Measurements from ENCODE around the gene SRSF5.

Gene SRSF5

DNA sequence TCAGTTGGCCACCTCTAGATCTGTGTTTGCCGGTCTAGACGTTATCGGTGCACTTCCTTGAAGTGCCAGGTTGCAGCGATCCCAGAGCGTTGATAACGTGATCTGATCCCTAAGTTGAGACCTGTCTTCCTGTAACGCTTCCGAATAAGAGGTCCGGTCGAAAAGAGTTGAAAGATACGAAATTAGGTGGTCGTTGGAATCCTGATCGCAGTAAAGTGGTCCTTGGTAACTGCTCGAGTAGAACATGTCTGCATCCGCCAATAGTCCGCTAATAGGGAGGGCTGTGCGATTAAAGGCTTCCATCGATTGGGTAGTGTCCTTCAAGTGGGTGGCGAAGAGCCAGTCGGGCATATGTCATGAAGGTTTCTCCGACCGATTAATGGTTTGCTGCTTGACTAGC, 2.7 kb downstream of the SRSF5 start:
- H3K4me3 ChIP-seq (replicated peaks; ENCODE audit: low read depth, low read length), result peak overlapping the region; percentile 75; the same call in 1 of the 2 replicates
- TF ChIP-seq, protein P1, sequence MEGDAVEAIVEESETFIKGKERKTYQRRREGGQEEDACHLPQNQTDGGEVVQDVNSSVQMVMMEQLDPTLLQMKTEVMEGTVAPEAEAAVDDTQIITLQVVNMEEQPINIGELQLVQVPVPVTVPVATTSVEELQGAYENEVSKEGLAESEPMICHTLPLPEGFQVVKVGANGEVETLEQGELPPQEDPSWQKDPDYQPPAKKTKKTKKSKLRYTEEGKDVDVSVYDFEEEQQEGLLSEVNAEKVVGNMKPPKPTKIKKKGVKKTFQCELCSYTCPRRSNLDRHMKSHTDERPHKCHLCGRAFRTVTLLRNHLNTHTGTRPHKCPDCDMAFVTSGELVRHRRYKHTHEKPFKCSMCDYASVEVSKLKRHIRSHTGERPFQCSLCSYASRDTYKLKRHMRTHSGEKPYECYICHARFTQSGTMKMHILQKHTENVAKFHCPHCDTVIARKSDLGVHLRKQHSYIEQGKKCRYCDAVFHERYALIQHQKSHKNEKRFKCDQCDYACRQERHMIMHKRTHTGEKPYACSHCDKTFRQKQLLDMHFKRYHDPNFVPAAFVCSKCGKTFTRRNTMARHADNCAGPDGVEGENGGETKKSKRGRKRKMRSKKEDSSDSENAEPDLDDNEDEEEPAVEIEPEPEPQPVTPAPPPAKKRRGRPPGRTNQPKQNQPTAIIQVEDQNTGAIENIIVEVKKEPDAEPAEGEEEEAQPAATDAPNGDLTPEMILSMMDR (IDR thresholded peaks at IDR 0.05; ENCODE audit: low read depth, low read length, missing control alignments), result no peak
- no peak for DNase-seq (ENCODE audit: extremely low read depth, low read depth)

DNA sequence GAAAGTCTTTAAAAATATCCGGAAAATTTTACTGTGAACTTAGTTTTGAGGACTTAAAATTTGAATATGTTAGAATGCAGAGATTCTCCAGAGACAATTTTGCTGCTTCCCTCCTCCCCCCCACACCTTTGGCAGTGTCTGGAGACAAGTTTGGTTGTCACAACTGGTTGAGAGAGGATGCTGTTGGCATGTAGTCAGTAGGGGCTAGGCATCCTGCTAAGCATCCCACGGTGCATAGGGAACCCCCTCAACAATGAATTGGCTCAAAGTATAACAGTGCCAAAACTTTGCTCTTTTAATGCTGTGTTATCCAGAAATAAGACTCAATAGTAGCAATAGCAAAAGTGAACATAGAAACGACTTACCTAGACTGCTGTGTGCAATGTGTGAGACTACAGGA, 3.6 kb downstream of the SRSF5 start:
- TF ChIP-seq, protein P1 (IDR thresholded peaks at IDR 0.05; ENCODE audit: low read depth, low read length, missing control alignments), result no peak
- H3K4me3 ChIP-seq (replicated peaks; ENCODE audit: low read depth, low read length), result no peak overlapping the region
- no peak for DNase-seq (ENCODE audit: extremely low read depth, low read depth)

DNA sequence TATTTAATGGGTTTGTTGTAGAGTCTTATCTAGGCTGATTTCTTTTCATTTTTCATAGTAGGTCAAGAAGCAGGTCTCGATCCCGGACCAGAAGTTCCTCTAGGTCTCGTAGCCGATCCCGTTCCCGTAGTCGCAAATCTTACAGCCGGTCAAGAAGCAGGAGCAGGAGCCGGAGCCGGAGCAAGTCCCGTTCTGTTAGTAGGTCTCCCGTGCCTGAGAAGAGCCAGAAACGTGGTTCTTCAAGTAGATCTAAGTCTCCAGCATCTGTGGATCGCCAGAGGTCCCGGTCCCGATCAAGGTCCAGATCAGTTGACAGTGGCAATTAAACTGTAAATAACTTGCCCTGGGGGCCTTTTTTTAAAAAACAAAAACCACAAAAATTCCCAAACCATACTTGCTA, 4.2 kb downstream of the SRSF5 start:
- no peak overlapping the region for H3K4me3 ChIP-seq (replicated peaks; ENCODE audit: low read depth, low read length)
- TF ChIP-seq, protein P1 (IDR thresholded peaks at IDR 0.05; ENCODE audit: low read depth, low read length, missing control alignments), result no peak
- no peak for DNase-seq (ENCODE audit: extremely low read depth, low read depth)

DNA sequence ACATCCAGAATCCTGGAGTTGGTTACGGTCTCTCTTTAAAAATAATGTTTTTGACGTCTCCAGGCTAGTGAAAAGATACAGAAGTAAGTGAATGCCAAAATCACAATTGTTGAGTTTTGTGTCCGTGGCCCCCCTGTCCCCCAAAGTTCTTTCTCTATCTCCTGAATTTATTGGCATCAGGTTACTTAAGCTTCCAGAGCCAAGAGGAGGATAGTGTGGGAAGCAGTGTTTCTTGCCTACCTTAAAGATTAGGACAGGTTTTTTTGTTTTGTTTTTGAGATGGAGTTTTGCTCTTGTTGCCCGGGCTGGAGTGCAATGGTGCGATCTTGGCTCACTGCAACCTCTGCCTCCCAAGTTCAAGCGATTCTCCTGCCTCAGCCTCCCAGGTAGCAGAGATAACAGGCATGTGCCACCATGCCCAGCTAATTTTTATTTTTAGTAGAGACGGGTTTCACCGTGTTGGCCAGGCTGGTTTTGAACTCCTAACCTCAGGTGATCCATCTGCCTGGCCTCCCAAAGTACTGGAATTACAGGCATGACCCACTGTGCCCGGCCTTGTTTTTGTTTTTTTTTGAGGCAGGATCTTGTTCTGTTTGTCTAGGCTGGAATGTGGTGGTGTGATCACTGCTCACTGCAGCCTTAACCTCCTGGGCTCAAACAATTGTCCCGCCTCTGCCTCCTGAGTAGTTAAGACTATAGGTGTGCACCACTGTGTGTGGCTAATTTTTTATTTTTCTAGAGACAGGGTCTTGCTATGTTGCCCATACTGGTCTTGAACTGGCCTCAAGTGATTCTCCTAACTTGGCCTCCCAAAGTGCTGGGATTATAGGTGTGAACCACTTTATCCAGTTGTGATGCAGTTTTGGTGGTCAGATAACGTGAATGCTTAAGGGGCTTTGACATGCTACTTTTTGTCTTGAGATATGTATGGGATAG, 5.4 kb downstream of the SRSF5 start:
- TF ChIP-seq, protein P1 (IDR thresholded peaks at IDR 0.05; ENCODE audit: low read depth, low read length, missing control alignments), result no peak
- DNase-seq (ENCODE audit: extremely low read depth, low read depth), result no peak
- no peak overlapping the region for H3K4me3 ChIP-seq (replicated peaks; ENCODE audit: low read depth, low read length)

DNA sequence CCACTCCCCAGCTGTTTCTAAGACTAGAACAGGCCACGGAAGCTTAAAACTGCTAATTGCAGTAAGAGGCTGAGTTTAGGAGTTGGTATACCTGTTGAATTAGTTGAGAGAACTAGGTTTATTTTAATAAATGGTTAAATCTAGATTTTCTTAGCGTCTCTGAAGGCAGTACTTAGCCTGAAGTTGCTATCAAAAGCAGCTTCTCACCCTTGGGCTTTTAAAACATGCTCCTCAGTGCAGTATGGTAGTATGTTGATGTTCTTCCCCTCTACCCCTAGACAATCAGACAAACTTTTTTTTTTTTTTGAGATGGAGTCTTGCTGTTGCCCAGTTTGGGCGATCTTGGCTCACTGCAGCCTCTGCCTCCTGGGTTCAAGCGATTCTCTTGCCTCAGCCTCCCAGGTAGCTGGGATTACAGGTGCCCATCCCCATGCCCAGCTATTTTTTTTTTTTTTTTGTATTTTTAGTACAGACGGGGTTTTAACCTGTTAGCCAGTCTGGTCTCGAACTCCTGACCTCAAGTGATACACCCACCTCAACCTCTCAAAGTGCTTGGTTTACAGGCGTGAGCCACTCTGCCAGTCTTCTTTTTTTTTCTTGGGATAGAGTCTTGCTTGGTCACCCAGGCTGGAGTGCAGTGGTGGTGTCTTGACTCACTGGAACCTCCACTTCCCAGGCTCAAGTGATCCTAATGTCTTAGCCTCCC, 6.8 kb downstream of the SRSF5 start:
- TF ChIP-seq, protein P1 (IDR thresholded peaks at IDR 0.05; ENCODE audit: low read depth, low read length, missing control alignments), result no peak
- no peak overlapping the region for H3K4me3 ChIP-seq (replicated peaks; ENCODE audit: low read depth, low read length)
- DNase-seq (ENCODE audit: extremely low read depth, low read depth), result no peak

DNA sequence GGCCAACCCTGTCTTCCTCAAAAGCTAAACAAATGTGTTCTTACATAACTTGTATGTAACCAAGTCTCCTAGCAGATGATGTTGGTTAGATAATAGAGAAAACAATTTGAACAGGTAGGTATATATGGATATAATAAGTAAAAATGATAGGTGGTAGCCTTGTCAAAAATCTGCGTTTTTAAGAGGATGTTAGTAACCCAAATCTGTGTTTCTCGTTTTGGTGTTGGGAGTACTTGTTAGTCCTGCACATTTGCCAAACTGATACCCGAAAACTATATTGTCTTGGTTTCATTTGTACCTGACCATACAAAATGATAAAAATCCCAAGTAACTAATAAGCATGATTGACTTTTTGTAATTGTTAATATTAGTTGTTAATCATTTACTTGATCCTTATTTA, 8.1 kb downstream of the SRSF5 start:
- no peak overlapping the region for H3K4me3 ChIP-seq (replicated peaks; ENCODE audit: low read depth, low read length)
- no peak for DNase-seq (ENCODE audit: extremely low read depth, low read depth)
- TF ChIP-seq, protein P1 (IDR thresholded peaks at IDR 0.05; ENCODE audit: low read depth, low read length, missing control alignments), result no peak

Measured in HFF-Myc (cell line).